ENCODE measurements around the gene PRKAG2.

The PRKAG2 gene

GRCh38 chr7:151776876-151777494 lies 99.9 kb downstream of the PRKAG2 start:
- no peak overlapping the region for H3K27ac ChIP-seq (replicated peaks; ENCODE audit: low read length)
- peak overlapping the region; percentile 14 for H2AK5ac ChIP-seq (ENCODE audit: low read depth, low read length)
- H4K91ac ChIP-seq (ENCODE audit: low read depth, low read length, poor library complexity) = no peak overlapping the region
- no peak overlapping the region for H2BK12ac ChIP-seq (ENCODE audit: low read length)
- no peaks in the 10 kb centered on the region for H3K79me1 ChIP-seq (ENCODE audit: low read depth, low read length)
- H2AFZ ChIP-seq (ENCODE audit: low read length) = no peak overlapping the region
- H4K8ac ChIP-seq (ENCODE audit: low read depth, low read length) = no peak overlapping the region
- H2BK15ac ChIP-seq (ENCODE audit: low read length) = peak overlapping the region; percentile 17
- DNase-seq (ENCODE audit: low spot score) = no peak
- no peak overlapping the region for H3K4me3 ChIP-seq (ENCODE audit: low read length in 2 of 2)
- H3K18ac ChIP-seq (ENCODE audit: low read length) = peak overlapping the region; percentile 74
- H3K9me3 ChIP-seq (replicated peaks in 1 of 2; ENCODE audit: control insufficient read depth in 2 of 2, insufficient read depth in 1 of 2, low read depth in 1 of 2, low read length in 2 of 2) = peaks cover 0 to 2% of the 10 kb centered on the region in 2 donors
- H3K4me1 ChIP-seq (ENCODE audit: control insufficient read depth in 2 of 2, insufficient read depth in 1 of 2, low read depth in 1 of 2, low read length in 2 of 2) = no peaks in the 10 kb centered on the region
- peak overlapping the region; percentile 13 for H3K23ac ChIP-seq (ENCODE audit: low read depth, low read length, poor library complexity)
- H2BK120ac ChIP-seq (ENCODE audit: low read depth, low read length) = no peak overlapping the region
- WGBS, 2 donors (ENCODE audit: extremely low coverage in 2 of 2, insufficient read length in 2 of 2, insufficient replicate concordance in 1 of 2) = no CpG with 5 or more reads among the region's 12 CpGs
- H3K14ac ChIP-seq (ENCODE audit: low read length) = no peak overlapping the region
- no peak overlapping the region for H3K4me2 ChIP-seq (ENCODE audit: insufficient read depth, low read length, poor library complexity, severe bottlenecking)
- no peaks in the 10 kb centered on the region for H3K36me3 ChIP-seq (replicated peaks in 1 of 2; ENCODE audit: control insufficient read depth in 2 of 2, insufficient read depth in 2 of 2, low read length in 2 of 2)
- H3K4ac ChIP-seq (ENCODE audit: low read length) = no peak overlapping the region
- no peak overlapping the region for H2BK5ac ChIP-seq (ENCODE audit: low read length)
- no peak overlapping the region for H3K9ac ChIP-seq (ENCODE audit: low read depth, low read length, poor library complexity)
- H3K27me3 ChIP-seq (ENCODE audit: control insufficient read depth in 3 of 3, insufficient read depth in 3 of 3, low read depth in 1 of 3, low read length in 3 of 3) = peaks cover 0 to 33% (median 0%) of the 10 kb centered on the region in 3 experiments

- Histone ChIP-seq H2BK12ac (ENCODE audit: low read length) (no peak overlapping the region), H3K18ac (ENCODE audit: low read length) (no peak overlapping the region), H3K27ac (replicated peaks; ENCODE audit: low read length) (no peak overlapping the region), H3K9ac (ENCODE audit: low read depth, low read length, poor library complexity) (no peak overlapping the region), H3K4me1 (ENCODE audit: control insufficient read depth in 2 of 2, insufficient read depth in 1 of 2, low read depth in 1 of 2, low read length in 2 of 2) (no peaks in the 10 kb centered on the region), H3K4me2 (ENCODE audit: insufficient read depth, low read length, poor library complexity, severe bottlenecking) (no peak overlapping the region), H2BK120ac (ENCODE audit: low read depth, low read length) (no peak overlapping the region), H3K79me1 (ENCODE audit: low read depth, low read length) (no peaks in the 10 kb centered on the region), H2AK5ac (ENCODE audit: low read depth, low read length) (peak overlapping the region; percentile 14), H3K4ac (ENCODE audit: low read length) (no peak overlapping the region), H2AFZ (ENCODE audit: low read length) (no peak overlapping the region), H3K14ac (ENCODE audit: low read length) (peak overlapping the region; percentile 72), H4K91ac (ENCODE audit: low read depth, low read length, poor library complexity) (no peak overlapping the region), H3K9me3 (replicated peaks in 1 of 2; ENCODE audit: control insufficient read depth in 2 of 2, insufficient read depth in 1 of 2, low read depth in 1 of 2, low read length in 2 of 2) (peaks cover 0 to 2% of the 10 kb centered on the region in 2 donors), H2BK15ac (ENCODE audit: low read length) (no peak overlapping the region), H4K8ac (ENCODE audit: low read depth, low read length) (no peak overlapping the region), H2BK5ac (ENCODE audit: low read length) (no peak overlapping the region), H3K4me3 (ENCODE audit: low read length in 2 of 2) (no peak overlapping the region), H3K27me3 (ENCODE audit: control insufficient read depth in 3 of 3, insufficient read depth in 3 of 3, low read depth in 1 of 3, low read length in 3 of 3) (peaks cover 0 to 34% (median 0%) of the 10 kb centered on the region in 3 experiments), H3K23ac (ENCODE audit: low read depth, low read length, poor library complexity) (no peak overlapping the region), H3K36me3 (replicated peaks in 1 of 2; ENCODE audit: control insufficient read depth in 2 of 2, insufficient read depth in 2 of 2, low read length in 2 of 2) (no peaks in the 10 kb centered on the region)
- DNase-seq (ENCODE audit: low spot score) = no peak
- no CpG with 5 or more reads among the region's 8 CpGs for WGBS, 2 donors (ENCODE audit: extremely low coverage in 2 of 2, insufficient read length in 2 of 2, insufficient replicate concordance in 1 of 2)
Observed at GRCh38 chr7:151776446-151776845, 100.5 kb downstream of the PRKAG2 start.

GRCh38 chr7:151775547-151776443 lies 101.1 kb downstream of the PRKAG2 start:
- no peak overlapping the region for H2BK12ac ChIP-seq (ENCODE audit: low read length)
- H3K36me3 ChIP-seq (replicated peaks in 1 of 2; ENCODE audit: control insufficient read depth in 2 of 2, insufficient read depth in 2 of 2, low read length in 2 of 2) = no peaks in the 10 kb centered on the region
- H4K8ac ChIP-seq (ENCODE audit: low read depth, low read length) = no peak overlapping the region
- no peak overlapping the region for H2BK120ac ChIP-seq (ENCODE audit: low read depth, low read length)
- no peak overlapping the region for H3K27ac ChIP-seq (replicated peaks; ENCODE audit: low read length)
- no peak overlapping the region for H2BK5ac ChIP-seq (ENCODE audit: low read length)
- H3K27me3 ChIP-seq (ENCODE audit: control insufficient read depth in 3 of 3, insufficient read depth in 3 of 3, low read depth in 1 of 3, low read length in 3 of 3) = peaks cover 0 to 39% (median 0%) of the 10 kb centered on the region in 3 experiments
- no peak overlapping the region for H2AK5ac ChIP-seq (ENCODE audit: low read depth, low read length)
- no peak for DNase-seq (ENCODE audit: low spot score)
- H3K4ac ChIP-seq (ENCODE audit: low read length) = no peak overlapping the region
- H3K4me1 ChIP-seq (ENCODE audit: control insufficient read depth in 2 of 2, insufficient read depth in 1 of 2, low read depth in 1 of 2, low read length in 2 of 2) = no peaks in the 10 kb centered on the region
- H3K14ac ChIP-seq (ENCODE audit: low read length) = no peak overlapping the region
- H2BK15ac ChIP-seq (ENCODE audit: low read length) = no peak overlapping the region
- H2AFZ ChIP-seq (ENCODE audit: low read length) = no peak overlapping the region
- peaks cover 0 to 2% of the 10 kb centered on the region in 2 donors for H3K9me3 ChIP-seq (replicated peaks in 1 of 2; ENCODE audit: control insufficient read depth in 2 of 2, insufficient read depth in 1 of 2, low read depth in 1 of 2, low read length in 2 of 2)
- H3K18ac ChIP-seq (ENCODE audit: low read length) = no peak overlapping the region
- H3K9ac ChIP-seq (ENCODE audit: low read depth, low read length, poor library complexity) = no peak overlapping the region
- H3K79me1 ChIP-seq (ENCODE audit: low read depth, low read length) = no peaks in the 10 kb centered on the region
- H3K4me2 ChIP-seq (ENCODE audit: insufficient read depth, low read length, poor library complexity, severe bottlenecking) = no peak overlapping the region
- no peak overlapping the region for H3K4me3 ChIP-seq (ENCODE audit: low read length in 2 of 2)
- H4K91ac ChIP-seq (ENCODE audit: low read depth, low read length, poor library complexity) = no peak overlapping the region
- H3K23ac ChIP-seq (ENCODE audit: low read depth, low read length, poor library complexity) = no peak overlapping the region
- WGBS, 2 donors (ENCODE audit: extremely low coverage in 2 of 2, insufficient read length in 2 of 2, insufficient replicate concordance in 1 of 2) = no CpG with 5 or more reads among the region's 14 CpGs

GRCh38 chr7:151774951-151775350 lies 102.0 kb downstream of the PRKAG2 start:
- Histone ChIP-seq H4K8ac (ENCODE audit: low read depth, low read length) (no peak overlapping the region), H2AK5ac (ENCODE audit: low read depth, low read length) (no peak overlapping the region), H3K9ac (ENCODE audit: low read depth, low read length, poor library complexity) (no peak overlapping the region), H3K27ac (replicated peaks; ENCODE audit: low read length) (no peak overlapping the region), H3K18ac (ENCODE audit: low read length) (no peak overlapping the region), H3K4ac (ENCODE audit: low read length) (no peak overlapping the region), H2BK15ac (ENCODE audit: low read length) (no peak overlapping the region), H3K4me2 (ENCODE audit: insufficient read depth, low read length, poor library complexity, severe bottlenecking) (no peak overlapping the region), H3K9me3 (replicated peaks in 1 of 2; ENCODE audit: control insufficient read depth in 2 of 2, insufficient read depth in 1 of 2, low read depth in 1 of 2, low read length in 2 of 2) (peaks cover 0 to 2% of the 10 kb centered on the region in 2 donors), H2BK12ac (ENCODE audit: low read length) (no peak overlapping the region), H3K4me3 (ENCODE audit: low read length in 2 of 2) (no peak overlapping the region), H3K27me3 (ENCODE audit: control insufficient read depth in 3 of 3, insufficient read depth in 3 of 3, low read depth in 1 of 3, low read length in 3 of 3) (peaks cover 0 to 44% (median 0%) of the 10 kb centered on the region in 3 experiments), H2BK120ac (ENCODE audit: low read depth, low read length) (no peak overlapping the region), H3K4me1 (ENCODE audit: control insufficient read depth in 2 of 2, insufficient read depth in 1 of 2, low read depth in 1 of 2, low read length in 2 of 2) (no peaks in the 10 kb centered on the region), H2AFZ (ENCODE audit: low read length) (no peak overlapping the region), H3K23ac (ENCODE audit: low read depth, low read length, poor library complexity) (no peak overlapping the region), H2BK5ac (ENCODE audit: low read length) (no peak overlapping the region), H4K91ac (ENCODE audit: low read depth, low read length, poor library complexity) (no peak overlapping the region), H3K14ac (ENCODE audit: low read length) (no peak overlapping the region), H3K36me3 (replicated peaks in 1 of 2; ENCODE audit: control insufficient read depth in 2 of 2, insufficient read depth in 2 of 2, low read length in 2 of 2) (no peaks in the 10 kb centered on the region), H3K79me1 (ENCODE audit: low read depth, low read length) (no peaks in the 10 kb centered on the region)
- WGBS, 2 donors (ENCODE audit: extremely low coverage in 2 of 2, insufficient read length in 2 of 2, insufficient replicate concordance in 1 of 2) = no CpG with 5 or more reads among the region's 8 CpGs
- DNase-seq (ENCODE audit: low spot score) = no peak
